Neural progenitor cell (in vitro differentiated cells): Measurements from ENCODE around the gene FGF7.

Experiments used
- EZH2 ChIP-seq: fragments of 200-600 bp; sonication (generic); IDR thresholded peaks from 2 replicates; pipeline ENCODE4 v1.6.1; 2017; ENCODE audit warnings: antibody characterized with exemption, mild to moderate bottlenecking, moderate library complexity
- EZH2phosphoT487 ChIP-seq: fragments of 200-600 bp; sonication (generic); IDR thresholded peaks from 2 replicates; pipeline ENCODE4 v1.6.1; 2017; ENCODE audit warnings: antibody characterized with exemption
- TF ChIP-seq, protein P1 (sequence below): fragments of 200-600 bp; sonication (generic); IDR thresholded peaks from 2 replicates; pipeline ENCODE4 v1.5.1; 2017; ENCODE audit warnings: antibody characterized with exemption, mild to moderate bottlenecking

DNA sequence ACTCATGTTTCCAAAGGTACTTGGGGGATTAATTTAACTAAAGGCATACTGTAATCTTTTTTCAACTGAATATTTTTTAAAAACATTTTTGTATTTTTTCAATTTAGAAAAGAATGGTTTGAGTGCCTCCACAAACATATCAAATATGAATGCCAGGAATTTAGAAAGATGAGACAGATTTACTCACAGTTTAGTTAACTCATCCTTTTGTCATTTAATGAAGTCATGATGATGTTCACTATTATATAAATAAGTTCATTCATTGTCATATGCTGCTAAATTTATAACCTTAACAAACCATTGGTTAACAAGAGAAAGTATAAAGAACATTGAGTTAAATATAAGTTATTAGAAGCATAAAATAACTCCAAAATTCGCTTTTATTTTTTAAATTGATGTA lies 50.0 kb downstream of the FGF7 start:
- TF ChIP-seq EZH2 (no peak), EZH2phosphoT487 (no peak)
- TF ChIP-seq, protein P1, sequence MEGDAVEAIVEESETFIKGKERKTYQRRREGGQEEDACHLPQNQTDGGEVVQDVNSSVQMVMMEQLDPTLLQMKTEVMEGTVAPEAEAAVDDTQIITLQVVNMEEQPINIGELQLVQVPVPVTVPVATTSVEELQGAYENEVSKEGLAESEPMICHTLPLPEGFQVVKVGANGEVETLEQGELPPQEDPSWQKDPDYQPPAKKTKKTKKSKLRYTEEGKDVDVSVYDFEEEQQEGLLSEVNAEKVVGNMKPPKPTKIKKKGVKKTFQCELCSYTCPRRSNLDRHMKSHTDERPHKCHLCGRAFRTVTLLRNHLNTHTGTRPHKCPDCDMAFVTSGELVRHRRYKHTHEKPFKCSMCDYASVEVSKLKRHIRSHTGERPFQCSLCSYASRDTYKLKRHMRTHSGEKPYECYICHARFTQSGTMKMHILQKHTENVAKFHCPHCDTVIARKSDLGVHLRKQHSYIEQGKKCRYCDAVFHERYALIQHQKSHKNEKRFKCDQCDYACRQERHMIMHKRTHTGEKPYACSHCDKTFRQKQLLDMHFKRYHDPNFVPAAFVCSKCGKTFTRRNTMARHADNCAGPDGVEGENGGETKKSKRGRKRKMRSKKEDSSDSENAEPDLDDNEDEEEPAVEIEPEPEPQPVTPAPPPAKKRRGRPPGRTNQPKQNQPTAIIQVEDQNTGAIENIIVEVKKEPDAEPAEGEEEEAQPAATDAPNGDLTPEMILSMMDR = no peak
